BE2C (cell line): ENCODE measurements around the gene KIR2DL4.
"Not testable (repeated sequence)": the region's sequence is repeated elsewhere in the genome, so short reads cannot be mapped to it uniquely, and the experiment has no call there.

Source experiments
- DNase-seq: peaks from one replicate; pipeline ENCODE4 v3.0.0-alpha.2; 2020
- H3K27me3 ChIP-seq: fragments of 250-450 bp; sonication (Bioruptor Pico); 2 replicates; pipeline ENCODE4 v1.5.1; 2020; ENCODE audit warnings: mild to moderate bottlenecking
- H3K36me3 ChIP-seq: fragments of 250-450 bp; sonication (Bioruptor Pico); 2 replicates; pipeline ENCODE4 v1.5.1; 2020; ENCODE audit warnings: mild to moderate bottlenecking
- H3K4me1 ChIP-seq: fragments of 250-450 bp; sonication (Bioruptor Pico); 2 replicates; pipeline ENCODE4 v1.5.1; 2020
- H3K4me3 ChIP-seq: 2 replicates; pipeline ENCODE4 v1.5.1; 2011; ENCODE audit warnings: low read depth, low read length
- H3K9me3 ChIP-seq: fragments of 250-450 bp; sonication (Bioruptor Pico); 2 replicates; pipeline ENCODE4 v1.5.1; 2020
- TF ChIP-seq, protein P1 (sequence below): IDR thresholded peaks from 2 replicates; pipeline ENCODE4 v1.5.1; 2012; ENCODE audit warnings: mild to moderate bottlenecking, low read depth, low read length

KIR2DL4 gene

DNA sequence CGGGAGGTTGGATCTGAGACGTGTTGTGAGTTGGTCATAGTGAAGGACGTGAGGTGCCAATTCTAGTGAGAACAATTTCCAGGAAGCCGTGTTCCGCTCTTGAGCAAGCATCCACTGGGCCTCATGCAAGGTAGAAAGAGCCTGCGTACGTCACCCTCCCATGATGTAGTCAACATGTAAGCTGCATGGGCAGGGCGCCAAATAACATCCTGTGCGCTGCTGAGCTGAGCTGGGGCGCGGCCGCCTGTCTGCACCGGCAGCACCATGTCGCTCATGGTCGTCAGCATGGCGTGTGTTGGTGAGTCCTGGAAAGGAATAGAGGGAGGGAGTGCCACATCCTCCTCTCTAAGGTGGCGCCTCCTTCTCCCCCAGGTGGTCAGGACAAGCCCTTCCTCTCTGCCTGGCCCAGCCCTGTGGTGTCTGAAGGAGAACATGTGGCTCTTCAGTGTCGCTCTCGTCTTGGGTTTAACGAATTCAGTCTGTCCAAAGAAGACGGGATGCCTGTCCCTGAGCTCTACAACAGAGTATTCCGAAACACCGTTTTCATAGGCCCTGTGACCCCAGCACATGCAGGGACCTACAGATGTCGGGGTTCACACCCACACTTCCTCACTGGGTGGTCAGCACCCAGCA lies 17.2 kb upstream of the KIR2DL4 start:
- peak; percentile 9 for DNase-seq
- not testable (repeated sequence) for H3K27me3 ChIP-seq, H3K36me3 ChIP-seq, H3K4me3 ChIP-seq, H3K4me1 ChIP-seq, H3K9me3 ChIP-seq

DNA sequence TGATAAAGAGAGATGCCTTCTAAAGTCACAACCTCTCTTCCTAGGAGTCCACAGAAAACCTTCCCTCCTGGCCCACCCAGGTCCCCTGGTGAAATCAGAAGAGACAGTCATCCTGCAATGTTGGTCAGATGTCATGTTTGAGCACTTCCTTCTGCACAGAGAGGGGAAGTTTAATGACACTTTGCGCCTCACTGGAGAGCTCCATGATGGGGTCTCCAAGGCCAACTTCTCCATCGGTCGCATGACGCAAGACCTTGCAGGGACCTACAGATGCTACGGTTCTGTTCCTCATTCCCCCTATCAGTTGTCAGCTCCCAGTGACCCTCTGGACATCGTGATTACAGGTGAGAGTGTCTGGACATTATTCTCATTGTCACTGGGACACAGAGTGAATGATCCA lies 15.3 kb upstream of the KIR2DL4 start:
- H3K9me3 ChIP-seq, DNase-seq, H3K27me3 ChIP-seq, H3K4me3 ChIP-seq, H3K36me3 ChIP-seq, H3K4me1 ChIP-seq: not testable (repeated sequence)

DNA sequence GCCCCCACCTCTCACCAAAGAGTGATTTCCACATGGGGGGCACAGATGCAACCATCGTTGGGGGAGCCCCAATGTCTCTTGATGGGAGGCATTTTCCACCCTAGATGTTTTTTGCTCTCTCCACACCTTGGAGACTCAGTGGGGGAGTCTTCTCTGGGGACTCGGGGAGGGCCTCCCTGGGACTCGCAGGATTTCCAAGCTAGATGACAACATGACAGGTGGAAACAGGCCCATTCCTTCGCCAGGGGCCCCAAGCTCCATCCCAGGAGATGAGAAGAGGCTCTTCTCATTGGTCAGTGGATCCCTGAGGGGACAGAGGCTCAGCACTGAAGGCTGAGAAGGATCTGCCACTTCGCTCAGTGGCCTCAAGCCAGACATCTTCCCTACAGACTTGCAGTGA lies 12.7 kb upstream of the KIR2DL4 start:
- no peak overlapping the region for H3K4me3 ChIP-seq
- peaks cover 12% of the 10 kb centered on the region for H3K27me3 ChIP-seq
- no peak for DNase-seq
- no peaks in the 10 kb centered on the region for H3K9me3 ChIP-seq
- H3K4me1 ChIP-seq: no peaks in the 10 kb centered on the region
- TF ChIP-seq, protein P1, sequence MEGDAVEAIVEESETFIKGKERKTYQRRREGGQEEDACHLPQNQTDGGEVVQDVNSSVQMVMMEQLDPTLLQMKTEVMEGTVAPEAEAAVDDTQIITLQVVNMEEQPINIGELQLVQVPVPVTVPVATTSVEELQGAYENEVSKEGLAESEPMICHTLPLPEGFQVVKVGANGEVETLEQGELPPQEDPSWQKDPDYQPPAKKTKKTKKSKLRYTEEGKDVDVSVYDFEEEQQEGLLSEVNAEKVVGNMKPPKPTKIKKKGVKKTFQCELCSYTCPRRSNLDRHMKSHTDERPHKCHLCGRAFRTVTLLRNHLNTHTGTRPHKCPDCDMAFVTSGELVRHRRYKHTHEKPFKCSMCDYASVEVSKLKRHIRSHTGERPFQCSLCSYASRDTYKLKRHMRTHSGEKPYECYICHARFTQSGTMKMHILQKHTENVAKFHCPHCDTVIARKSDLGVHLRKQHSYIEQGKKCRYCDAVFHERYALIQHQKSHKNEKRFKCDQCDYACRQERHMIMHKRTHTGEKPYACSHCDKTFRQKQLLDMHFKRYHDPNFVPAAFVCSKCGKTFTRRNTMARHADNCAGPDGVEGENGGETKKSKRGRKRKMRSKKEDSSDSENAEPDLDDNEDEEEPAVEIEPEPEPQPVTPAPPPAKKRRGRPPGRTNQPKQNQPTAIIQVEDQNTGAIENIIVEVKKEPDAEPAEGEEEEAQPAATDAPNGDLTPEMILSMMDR: no peak
- H3K36me3 ChIP-seq: no peaks in the 10 kb centered on the region

DNA sequence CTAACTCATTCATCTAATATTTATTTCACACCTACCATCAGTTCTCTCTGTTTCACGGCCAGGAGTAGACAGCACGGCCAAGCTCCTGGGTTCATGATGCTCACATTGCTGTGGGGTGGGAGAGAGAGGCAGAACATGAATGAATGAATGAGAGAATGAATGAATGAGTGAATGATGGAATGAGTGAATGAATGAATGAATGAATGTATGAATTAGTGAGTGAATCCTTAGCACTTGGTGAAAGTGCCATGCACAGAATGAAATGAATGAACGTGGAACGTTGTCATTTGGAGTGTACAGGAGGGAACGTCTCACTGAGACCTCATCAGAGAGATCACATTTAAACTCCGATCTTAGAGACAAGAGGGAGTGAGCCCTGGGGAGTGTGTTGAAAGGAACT lies 11.9 kb upstream of the KIR2DL4 start:
- no peak for DNase-seq
- no peak overlapping the region for H3K4me3 ChIP-seq
- no peaks in the 10 kb centered on the region for H3K36me3 ChIP-seq
- no peaks in the 10 kb centered on the region for H3K4me1 ChIP-seq
- H3K9me3 ChIP-seq: no peaks in the 10 kb centered on the region
- peaks cover 12% of the 10 kb centered on the region for H3K27me3 ChIP-seq
- TF ChIP-seq, protein P1: no peak

DNA sequence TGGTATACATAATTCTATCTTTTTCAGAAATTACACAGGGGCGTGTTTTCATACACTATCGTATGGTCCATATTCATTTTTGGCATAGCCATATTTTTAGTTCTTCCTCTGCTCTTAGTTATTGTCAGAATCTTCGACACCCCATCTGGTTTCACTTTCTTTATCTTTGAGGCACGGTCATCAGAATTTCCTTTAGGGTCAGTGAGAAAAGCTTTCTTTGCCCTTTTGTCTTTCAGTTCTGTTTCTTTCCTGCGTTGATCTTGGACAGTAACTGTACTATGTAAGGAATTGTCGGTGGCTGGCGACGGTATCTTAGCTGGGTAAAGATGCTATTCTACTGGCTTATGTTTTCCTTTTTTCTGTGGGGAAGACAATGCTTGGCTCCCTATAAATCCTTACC lies 10.6 kb upstream of the KIR2DL4 start:
- H3K4me3 ChIP-seq: no peak overlapping the region
- TF ChIP-seq, protein P1: no peak
- DNase-seq: no peak
- H3K27me3 ChIP-seq: peaks cover 17% of the 10 kb centered on the region
- no peaks in the 10 kb centered on the region for H3K36me3 ChIP-seq
- H3K4me1 ChIP-seq: no peaks in the 10 kb centered on the region
- H3K9me3 ChIP-seq: no peaks in the 10 kb centered on the region

DNA sequence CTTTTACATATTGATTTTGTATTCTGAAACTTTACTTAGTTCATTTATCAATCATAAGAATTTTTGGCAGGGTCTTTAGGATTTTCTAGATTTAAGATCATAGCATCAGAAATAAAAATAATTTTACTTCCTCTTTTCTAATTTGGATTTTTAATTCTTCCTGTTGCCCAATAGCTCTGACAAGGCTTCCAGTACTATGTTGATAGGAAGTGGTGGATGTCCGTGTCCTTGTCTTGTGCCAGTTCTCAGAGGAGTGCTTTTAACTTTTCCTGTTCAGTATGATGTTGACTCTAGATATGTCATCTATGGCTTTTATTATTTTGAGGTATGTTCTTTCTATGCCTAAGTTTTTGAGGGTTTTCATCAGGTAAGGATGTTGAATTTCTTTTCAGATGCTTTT lies 7.7 kb upstream of the KIR2DL4 start:
- no peak overlapping the region for H3K4me3 ChIP-seq
- H3K9me3 ChIP-seq: no peaks in the 10 kb centered on the region
- TF ChIP-seq, protein P1: no peak
- no peak for DNase-seq
- H3K27me3 ChIP-seq: peaks cover 30% of the 10 kb centered on the region
- no peaks in the 10 kb centered on the region for H3K4me1 ChIP-seq
- no peaks in the 10 kb centered on the region for H3K36me3 ChIP-seq

DNA sequence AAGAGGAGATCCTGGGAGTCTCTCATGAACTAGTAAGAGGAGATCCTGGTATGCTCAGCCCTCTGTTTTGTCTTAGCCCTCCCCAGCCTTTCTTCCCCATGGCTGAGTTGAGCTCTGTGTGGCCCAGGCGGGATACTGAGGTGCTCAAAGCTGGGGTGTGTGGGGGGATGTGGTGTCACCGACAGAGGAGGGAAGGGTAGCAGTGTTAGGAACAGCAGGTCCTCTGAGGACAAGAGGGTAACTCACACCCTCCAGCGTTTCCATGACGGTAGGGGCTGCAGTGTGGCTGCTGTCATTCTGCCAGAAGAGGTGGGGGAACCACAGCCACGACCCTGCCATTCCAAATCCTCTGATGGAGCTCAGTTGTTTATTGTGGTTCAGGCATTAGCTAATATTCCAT lies 691 bp downstream of the KIR2DL4 start:
- Histone ChIP-seq H3K9me3 (no peaks in the 10 kb centered on the region), H3K4me1 (no peaks in the 10 kb centered on the region), H3K27me3 (peaks cover 4% of the 10 kb centered on the region; the same call in 1 of the 2 replicates), H3K4me3 (no peak overlapping the region), H3K36me3 (no peaks in the 10 kb centered on the region)
- TF ChIP-seq, protein P1: no peak
- DNase-seq: no peak
